Testis (tissue), 3 donors: ENCODE data around the gene ZNF516. TPM values are rescaled to one million over a fixed set of nuclear protein-coding genes. Genes with fewer than 3 reads are reported as not detected.

Experiments
- DNase-seq: peaks from one replicate; pipeline ENCODE4 v3.0.0-alpha.2; 2019
- H3K27ac ChIP-seq, 2 donors: fragments of 200-600 bp; sonication (generic); one replicate each; pipeline ENCODE4 v1.5.1; 2019
- H3K27me3 ChIP-seq: fragments of 200-600 bp; sonication (generic); one replicate; pipeline ENCODE4 v1.5.1; 2019
- H3K36me3 ChIP-seq: fragments of 200-600 bp; sonication (generic); one replicate; pipeline ENCODE4 v1.5.1; 2017; ENCODE audit warnings: low read depth; ENCODE audit errors: missing control alignments
- H3K4me1 ChIP-seq: fragments of 200-600 bp; sonication (generic); one replicate; pipeline ENCODE4 v1.5.1; 2019
- H3K4me3 ChIP-seq, 2 donors: fragments of 200-600 bp; sonication (generic); one replicate each; pipeline ENCODE4 v1.5.1; 2017 to 2019
- H3K9me3 ChIP-seq: fragments of 200-600 bp; sonication (generic); one replicate; pipeline ENCODE4 v1.5.1; 2017
- CTCF ChIP-seq, 3 experiments: fragments of 450-650 bp in 2 of 3; fragments of 200-600 bp in 1 of 3; sonication (generic) in 1 of 3; IDR thresholded peaks; one replicate each; pipeline ENCODE4 v1.5.1; 2016 to 2019; ENCODE audit warnings: antibody characterized with exemption in 3 of 3, mild to moderate bottlenecking in 2 of 3, moderate library complexity in 1 of 3
- POLR2A ChIP-seq: fragments of 450-650 bp; IDR thresholded peaks from one replicate; pipeline ENCODE4 v1.6.1; 2017; ENCODE audit warnings: antibody characterized with exemption, mild to moderate bottlenecking, moderate library complexity
- WGBS, 2 donors: methylation state at CpG; one replicate each; pipeline ENCODE4 v1.1.5; 2018; 5-methylcytosine and 5-hydroxymethylcytosine counted together
- intact Hi-C: fragments of 100-400 bp; cut with DNase I; formaldehyde crosslinking; loops from one replicate; pipeline ENCODE4 v1.15.1; 2023; ENCODE audit warnings: low total_unique reads
- polyA plus RNA-seq: library from polyadenylated mRNA; stranded (reverse); fragments of 350-450 nt; fragmentation: Illumina TruSeq; extraction: RNeasy Lipid Tissue Mini Kit (QIAGEN cat#74804); gene quantifications from one replicate; pipeline ENCODE4 v1.2.3, GENCODE V29; 2014; ENCODE audit warnings: low read depth, low replicate concordance; ENCODE audit not compliant: insufficient read depth
- total RNA-seq, 2 donors: library from RNA; depleted of rRNA; stranded (reverse); fragments of >200 nt; gene quantifications; one replicate each; pipeline ENCODE4 v1.2.3, GENCODE V29; 2016

The ZNF516 gene
- total and polyA plus RNA-seq, 3 donors from 2014 or later = 79.0 to 212 (median 189) TPM

- 89 to 92% methylated on average over 4 to 7 of the region's 7 CpGs for WGBS, 2 donors
- Histone ChIP-seq H3K4me3 (no peak overlapping the region), H3K27ac (no peak overlapping the region), H3K36me3 (no peaks in the 10 kb centered on the region), H3K4me1 (peaks cover 6% of the 10 kb centered on the region), H3K9me3 (no peaks in the 10 kb centered on the region), H3K27me3 (no peaks in the 10 kb centered on the region)
- intact Hi-C loops = no loop called here
- no peak for DNase-seq
- TF ChIP-seq POLR2A (no peak), CTCF (IDR thresholded peaks at IDR 0.05) (no peak)
Observed at GRCh38 chr18:76347341-76347740, 147.7 kb downstream of the ZNF516 start.

- Histone ChIP-seq H3K9me3 (no peaks in the 10 kb centered on the region), H3K4me3 (no peak overlapping the region), H3K27me3 (no peaks in the 10 kb centered on the region), H3K36me3 (no peaks in the 10 kb centered on the region), H3K4me1 (peaks cover 6% of the 10 kb centered on the region), H3K27ac (no peak overlapping the region)
- intact Hi-C loops = no loop called here
- no peak for DNase-seq
- TF ChIP-seq POLR2A = no peak
- no peak for TF ChIP-seq CTCF (IDR thresholded peaks at IDR 0.05)
- WGBS, 2 donors = 82% methylated on average over 21 of the region's 29 CpGs
Observed at GRCh38 chr18:76346490-76347130, 148.4 kb downstream of the ZNF516 start.

- Histone ChIP-seq H3K27me3 (no peaks in the 10 kb centered on the region), H3K27ac (no peak overlapping the region), H3K9me3 (no peaks in the 10 kb centered on the region), H3K36me3 (no peaks in the 10 kb centered on the region), H3K4me3 (no peak overlapping the region), H3K4me1 (peaks cover 6% of the 10 kb centered on the region)
- DNase-seq = no peak
- WGBS, 2 donors = 92 to 95% methylated on average over 4 of the region's 4 CpGs
- intact Hi-C loops = no loop called here
- TF ChIP-seq CTCF (IDR thresholded peaks at IDR 0.05) = no peak
- TF ChIP-seq POLR2A = no peak
Observed at GRCh38 chr18:76345901-76346300, 149.1 kb downstream of the ZNF516 start.

GRCh38 chr18:76343938-76344569 is 151.0 kb downstream of the ZNF516 start:
- intact Hi-C loops = no loop called here
- no peak for DNase-seq
- Histone ChIP-seq H3K27ac (no peak overlapping the region), H3K27me3 (no peaks in the 10 kb centered on the region), H3K9me3 (no peaks in the 10 kb centered on the region), H3K4me3 (no peak overlapping the region), H3K36me3 (no peaks in the 10 kb centered on the region), H3K4me1 (peaks cover 5% of the 10 kb centered on the region)
- no peak for TF ChIP-seq CTCF (IDR thresholded peaks at IDR 0.05)
- no peak for TF ChIP-seq POLR2A
- 93 to 96% methylated on average over 3 of the region's 3 CpGs for WGBS, 2 donors

GRCh38 chr18:76340410-76340809 is 154.6 kb downstream of the ZNF516 start:
- no peak for TF ChIP-seq POLR2A
- no peak for TF ChIP-seq CTCF (IDR thresholded peaks at IDR 0.05)
- DNase-seq = no peak
- no peaks in the 10 kb centered on the region for H3K27me3 ChIP-seq
- intact Hi-C loops = no loop called here
- 81 to 92% methylated on average over 2 of the region's 2 CpGs for WGBS, 2 donors
- no peak overlapping the region for H3K4me3 ChIP-seq
- H3K27ac ChIP-seq = no peak overlapping the region
- H3K36me3 ChIP-seq = no peaks in the 10 kb centered on the region
- no peaks in the 10 kb centered on the region for H3K9me3 ChIP-seq
- H3K4me1 ChIP-seq = no peaks in the 10 kb centered on the region
